ENCODE data around the gene PTPRR.
A peak's percentile ranks its signal among the peaks of the same experiment; 100 is the strongest.
"Not testable (repeated sequence)": the region's sequence is repeated elsewhere in the genome, so short reads cannot be mapped to it uniquely, and the experiment has no call there.

PTPRR gene

DNA sequence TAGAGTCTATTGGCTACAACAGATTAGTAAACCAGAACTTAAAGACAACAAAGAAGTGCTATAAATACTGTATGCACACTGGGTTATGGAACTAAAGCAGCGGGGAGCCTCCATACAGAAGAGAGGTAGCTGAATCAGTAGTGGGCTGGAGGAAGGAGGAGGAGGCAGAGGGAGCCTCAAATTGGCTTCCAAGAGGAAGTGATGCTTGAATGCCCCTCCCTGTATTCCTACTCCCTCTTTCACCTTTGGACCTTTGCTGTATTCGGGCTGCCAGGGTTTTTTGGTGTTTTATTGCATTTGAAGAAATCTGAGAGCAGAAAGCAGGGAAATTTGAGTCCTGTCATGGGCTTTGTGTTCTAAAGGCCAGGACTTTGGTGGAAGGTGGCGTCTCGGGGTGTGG, 179.3 kb downstream of the PTPRR start:
- DNase-seq = no peak

DNA sequence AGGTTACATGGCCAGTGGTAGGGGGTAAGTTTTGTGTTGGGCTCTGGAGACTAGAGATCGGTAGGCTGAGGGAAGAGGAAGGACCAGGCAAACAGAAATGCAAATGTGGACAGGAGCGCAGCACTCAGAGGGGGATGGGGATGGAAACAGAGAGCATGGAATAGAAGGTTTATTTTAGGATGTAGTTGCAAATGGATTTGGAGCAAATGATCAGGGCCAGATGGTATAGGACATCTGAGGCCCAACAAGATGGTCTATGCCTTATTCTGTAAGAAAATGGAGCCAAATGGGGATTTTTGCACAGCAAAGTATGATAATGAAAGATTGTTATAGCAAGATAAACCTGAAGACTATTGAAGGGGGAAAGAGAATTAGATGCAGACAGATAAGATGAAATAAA, 180.8 kb downstream of the PTPRR start:
- DNase-seq = no peak

DNA sequence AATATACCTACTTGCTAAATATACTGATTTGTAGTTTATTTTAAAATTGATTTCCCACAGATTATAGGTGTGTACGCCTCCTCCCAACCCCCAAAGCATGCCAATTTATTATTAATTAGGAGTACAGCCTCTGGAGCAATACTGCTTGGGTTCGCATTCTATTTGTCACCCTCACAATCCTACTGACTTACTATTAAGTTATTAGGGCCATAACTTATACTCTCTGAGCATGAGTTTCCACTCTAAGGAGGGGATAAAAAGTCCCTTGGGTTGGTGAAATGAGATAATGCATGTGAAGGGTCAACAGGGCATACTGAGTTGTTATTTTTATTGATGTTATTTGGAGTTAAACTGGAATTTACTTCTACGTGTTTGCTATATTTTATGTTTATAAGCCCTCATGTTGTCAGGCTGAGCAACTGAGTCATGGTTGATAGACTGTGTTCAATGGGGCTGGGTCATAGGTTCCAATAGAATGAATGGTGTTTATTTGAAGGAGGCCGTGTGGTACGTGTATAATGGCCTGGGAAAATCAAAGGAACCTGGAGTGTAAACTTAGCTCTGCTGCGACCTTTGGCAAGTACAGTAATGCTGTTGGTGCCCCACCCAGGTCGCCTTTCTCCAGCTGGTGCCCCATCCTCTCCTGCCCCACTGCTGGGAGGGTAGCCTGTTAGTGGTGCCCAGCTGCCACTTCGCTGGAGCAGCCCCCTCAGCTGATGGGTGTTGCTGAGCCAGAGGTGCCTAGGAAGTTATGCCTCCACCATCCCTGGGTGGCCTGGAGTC, 184.0 kb downstream of the PTPRR start:
- DNase-seq = no peak

DNA sequence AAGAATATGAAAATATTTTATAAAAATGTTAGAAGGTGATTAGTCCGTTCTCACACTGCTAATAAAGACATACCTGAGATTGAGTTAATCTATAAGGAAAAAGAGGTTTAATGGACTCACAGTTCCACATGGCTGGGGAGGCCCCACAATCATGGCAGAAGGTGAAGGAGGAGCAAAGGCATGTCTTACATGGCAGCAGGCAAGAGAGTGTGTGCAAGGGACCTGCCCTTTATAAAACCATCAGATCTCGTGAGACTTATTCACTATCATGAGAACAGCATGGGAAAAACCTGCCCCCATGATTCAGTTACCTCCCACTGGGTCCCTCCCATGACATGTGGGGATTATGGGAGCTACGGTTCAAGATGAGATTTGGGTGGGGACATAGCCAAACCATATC, 185.3 kb downstream of the PTPRR start:
- not testable (repeated sequence) for DNase-seq

DNA sequence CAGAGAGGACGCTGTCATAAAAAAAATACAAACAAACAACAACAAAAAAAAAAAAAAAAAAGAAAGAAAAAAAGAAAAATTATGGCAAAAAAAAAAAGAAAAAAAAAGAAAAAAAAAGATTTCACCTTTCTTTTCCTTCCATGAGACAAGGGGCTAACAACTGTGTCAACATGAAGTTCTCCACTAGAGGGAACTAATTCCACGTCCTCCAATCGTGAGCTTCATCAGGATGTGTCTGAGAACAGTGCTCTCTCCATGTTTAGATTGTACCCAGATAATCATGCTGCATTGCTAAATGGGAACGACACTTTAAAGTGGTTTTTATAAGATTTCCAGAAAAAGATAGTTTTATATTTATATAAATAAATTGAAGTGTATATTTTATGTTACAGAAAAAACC, 187.2 kb downstream of the PTPRR start:
- peak; percentile 46 for DNase-seq

DNA sequence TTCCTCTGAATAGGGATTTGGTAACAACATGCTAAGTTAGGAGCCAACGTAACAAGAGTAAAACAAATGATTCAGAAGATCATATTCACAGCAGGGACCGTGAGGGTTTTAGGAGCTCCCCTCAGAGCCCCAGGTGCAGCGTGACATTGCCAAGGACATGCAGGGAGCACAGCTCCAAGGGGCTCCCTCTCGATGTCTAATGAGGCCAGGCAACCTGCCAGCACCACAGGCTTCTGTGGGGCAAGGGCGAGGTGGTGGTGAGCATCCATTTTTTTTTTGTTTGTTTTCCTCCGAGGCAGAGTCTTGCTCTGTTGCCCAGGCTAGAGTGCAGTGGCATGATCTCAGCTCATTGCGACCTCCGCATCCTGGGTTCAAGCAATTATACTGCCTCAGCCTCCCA, 188.3 kb downstream of the PTPRR start:
- no peak for DNase-seq

DNA sequence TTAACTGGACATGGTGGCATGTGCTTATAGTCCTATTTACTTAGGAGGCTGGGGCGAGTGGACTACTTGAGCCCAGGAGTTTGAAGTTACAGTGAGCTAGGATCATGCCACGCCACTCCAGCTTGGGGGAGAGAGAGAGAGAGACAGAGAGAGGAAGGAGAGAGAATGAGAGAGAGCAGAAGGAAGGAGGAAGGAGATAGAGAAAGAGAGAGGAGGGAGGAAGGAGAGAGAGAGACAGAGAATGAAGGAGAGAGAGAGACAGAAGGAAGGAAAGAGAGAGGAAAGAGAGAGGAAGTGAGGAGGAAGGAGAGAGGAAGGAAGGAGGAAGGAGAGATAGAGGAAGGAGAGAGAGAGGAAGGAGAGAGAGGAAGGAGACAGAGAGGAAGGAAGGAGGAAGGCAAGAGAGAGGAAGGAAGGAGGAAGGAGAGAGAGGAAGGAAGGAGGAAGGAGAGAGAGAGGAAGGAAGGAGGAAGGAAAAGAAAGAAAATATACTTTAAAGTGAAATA, 189.8 kb downstream of the PTPRR start:
- no peak for DNase-seq

DNA sequence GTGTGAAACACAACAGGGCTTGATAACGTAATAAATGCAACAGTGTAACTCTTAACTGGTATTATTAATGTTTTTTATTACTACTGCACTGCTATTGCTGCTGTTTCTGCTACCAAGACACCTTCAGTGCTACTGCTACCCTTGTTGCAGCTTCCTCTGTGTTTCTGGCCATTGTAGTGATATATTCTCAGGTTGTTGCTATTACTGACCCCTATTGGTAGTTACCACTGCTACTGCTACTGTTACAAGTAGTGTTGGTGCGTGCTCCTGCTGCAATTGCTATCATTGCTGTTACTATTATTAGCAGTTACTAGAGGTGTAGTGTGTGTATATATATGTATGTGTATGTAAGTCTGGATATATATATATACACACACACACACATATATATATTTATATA, 196.1 kb downstream of the PTPRR start:
- peak; percentile 4 for DNase-seq

DNA sequence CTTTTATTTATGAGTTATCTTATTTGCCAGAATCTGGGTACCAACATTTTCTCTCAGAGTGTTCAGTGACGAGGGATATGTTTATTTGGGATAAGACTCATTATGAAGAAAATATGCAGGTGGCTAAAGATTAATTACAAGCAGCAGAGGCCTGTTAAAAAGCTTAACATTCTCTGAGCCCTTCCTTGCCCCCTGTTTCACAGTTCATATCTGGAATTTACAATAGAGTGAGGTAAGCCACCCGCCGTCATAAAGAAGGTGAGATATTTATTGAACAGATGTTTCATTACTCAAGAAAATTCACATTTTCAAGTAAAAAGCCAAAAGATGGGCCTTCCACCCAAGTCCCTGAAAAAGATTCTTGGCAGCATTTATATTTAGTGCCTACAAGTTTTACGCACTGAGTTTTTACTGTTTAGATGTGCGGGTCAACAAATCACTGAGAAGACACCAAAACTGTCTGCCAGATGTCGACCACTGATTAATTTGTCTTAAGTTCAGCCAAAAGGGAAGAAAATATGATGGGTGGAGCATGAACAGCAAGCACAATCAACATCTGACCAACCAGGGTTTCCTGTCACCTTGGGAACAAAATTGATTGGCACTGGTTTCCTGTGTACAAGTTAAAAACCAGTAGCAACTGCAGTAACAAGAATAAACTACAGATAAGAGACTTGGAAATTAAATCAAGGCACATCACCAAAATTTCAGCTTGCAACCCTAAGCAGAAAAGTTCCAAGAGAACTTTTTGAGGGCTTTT, 197.8 kb downstream of the PTPRR start:
- no peak for DNase-seq

DNA sequence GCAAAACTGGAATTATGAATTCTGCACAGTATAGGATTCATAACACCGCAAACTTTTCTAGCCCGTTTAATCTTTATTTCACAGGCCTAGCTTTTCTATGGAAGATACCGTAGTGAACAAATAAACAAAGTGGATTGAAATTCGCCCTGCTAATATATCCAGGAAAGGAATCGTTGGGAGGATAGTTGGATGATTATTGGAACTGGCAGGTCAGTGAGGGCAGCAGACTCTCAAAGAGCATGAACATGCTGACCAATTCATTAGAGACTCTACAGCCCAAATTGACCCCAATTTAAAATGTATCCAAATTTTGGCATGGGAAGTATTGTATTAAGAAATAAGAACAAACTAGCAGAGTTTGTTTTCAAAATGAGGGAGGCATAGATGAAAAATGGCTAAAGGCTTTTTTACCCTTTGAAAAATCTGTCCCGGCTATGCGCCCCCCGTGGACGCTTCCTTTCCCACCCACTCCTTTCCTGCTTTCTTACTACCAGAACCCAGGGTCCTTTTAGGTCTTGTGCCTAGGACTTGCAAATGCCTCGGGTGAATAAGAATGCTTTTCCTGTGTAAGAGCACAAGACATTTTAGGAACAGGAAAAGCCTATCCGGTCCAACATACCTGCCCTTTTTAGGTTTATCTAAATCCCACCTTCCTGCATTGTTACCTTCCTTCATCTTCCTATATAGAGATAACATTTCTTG, 198.7 kb downstream of the PTPRR start:
- DNase-seq = no peak

DNA sequence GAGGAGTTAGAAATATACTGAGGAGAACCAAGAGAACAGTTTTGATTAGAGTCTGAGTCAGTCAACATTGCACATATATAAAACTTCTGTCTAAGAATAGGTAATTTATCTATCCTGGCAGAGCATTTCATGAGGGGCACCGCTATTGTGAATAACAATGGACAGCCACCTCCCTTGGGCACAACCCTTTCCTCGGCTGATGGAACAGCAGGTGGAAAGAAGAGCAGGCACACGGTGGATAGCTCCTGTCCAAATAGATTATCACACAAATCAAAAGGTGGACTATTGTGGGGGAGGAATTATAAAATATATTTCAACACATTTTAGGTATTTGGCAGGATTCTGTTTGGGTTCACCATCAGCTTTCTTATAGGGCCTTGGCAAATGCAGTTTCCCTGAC, 199.3 kb downstream of the PTPRR start:
- no peak for DNase-seq

DNA sequence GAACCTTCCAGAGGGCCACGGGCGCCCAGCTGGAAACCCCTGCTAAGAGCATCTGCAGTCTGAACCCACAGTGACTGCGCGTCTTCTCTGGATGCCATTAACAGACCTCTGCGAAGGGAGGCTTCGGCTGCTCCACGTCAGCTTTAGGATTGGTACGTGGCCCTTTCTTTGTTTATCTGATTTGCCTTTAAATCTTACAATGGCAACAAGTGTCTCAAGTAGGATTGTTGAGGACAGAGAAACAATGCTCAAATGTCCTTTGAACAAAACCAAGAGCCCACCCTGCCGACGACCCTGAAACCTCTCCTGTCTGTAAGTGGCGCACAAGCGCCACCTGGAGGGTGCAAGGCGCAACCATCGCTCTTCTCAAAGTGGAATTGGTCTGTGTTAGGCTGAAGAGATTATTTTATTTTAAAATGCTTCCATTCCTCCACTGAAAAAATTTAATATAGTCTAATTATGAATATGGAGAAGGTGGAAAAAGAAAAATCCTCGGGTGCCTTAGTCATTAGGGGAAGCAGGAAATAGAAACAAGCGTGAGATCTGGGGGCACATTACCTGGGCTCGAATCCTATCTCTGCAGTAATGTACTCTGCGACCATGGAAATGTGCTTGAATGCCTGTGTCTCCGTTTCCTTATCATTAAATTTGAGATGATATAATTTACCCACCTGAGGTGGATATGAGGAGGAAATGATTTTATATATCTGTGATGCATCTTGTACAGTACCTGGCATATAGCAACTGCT, 200.7 kb downstream of the PTPRR start:
- peak; percentile 6 for DNase-seq

DNA sequence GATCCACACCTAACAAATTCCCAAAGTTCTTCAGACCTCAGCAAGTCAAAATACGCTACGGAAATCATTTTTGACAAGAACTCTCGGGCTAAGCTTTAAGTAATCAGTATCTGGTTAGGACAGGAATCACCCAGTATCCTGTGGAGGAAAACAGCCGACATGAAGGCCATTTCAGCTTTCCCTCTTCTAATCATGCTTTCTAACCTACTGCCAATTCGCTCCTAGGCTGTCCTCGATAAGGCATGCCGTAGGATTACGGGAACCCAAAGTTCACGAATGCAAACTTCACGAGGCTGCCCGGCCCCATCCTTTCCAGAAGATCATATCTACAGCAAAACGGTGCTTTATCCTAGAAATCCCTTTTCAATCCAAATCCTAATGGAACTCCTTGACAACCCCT, 201.5 kb downstream of the PTPRR start:
- DNase-seq = no peak

DNA sequence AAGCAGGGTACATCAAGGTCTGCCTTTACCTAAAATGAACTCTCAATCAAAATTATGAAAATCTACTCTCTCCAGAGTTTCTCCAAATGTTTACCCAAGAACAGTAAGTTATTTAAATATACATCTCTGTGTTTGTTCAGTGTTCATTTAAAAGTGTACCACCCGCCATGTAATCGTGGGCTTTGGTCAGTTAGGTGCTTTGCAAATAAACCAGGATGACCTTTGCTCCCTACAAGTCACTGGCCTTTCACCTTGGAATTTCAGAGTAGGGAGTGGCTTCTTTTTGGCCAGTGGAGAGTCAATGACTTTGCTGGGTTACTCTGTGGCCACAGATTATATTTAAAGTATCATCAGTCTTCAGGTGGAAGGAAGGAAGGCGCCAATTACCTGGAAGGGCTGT, 208.7 kb downstream of the PTPRR start:
- no peak for DNase-seq

DNA sequence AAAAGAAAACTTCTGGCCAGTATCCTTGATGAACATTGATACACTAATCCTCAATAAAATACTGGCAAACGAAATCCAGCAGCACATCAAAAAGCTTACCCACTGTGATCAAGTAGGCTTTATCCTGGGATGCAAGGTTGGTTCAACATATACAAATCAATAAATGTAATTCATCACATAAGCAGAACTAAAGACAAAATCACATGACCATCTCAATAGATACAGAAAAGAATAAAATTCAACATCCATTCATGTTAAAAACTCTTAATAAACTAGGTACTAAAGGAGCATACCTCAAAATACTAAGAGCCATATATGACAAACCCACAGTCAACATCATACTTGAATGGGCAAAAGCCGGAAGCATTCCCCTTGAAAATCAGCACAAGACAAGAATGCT, 211.5 kb downstream of the PTPRR start:
- no peak for DNase-seq

DNA sequence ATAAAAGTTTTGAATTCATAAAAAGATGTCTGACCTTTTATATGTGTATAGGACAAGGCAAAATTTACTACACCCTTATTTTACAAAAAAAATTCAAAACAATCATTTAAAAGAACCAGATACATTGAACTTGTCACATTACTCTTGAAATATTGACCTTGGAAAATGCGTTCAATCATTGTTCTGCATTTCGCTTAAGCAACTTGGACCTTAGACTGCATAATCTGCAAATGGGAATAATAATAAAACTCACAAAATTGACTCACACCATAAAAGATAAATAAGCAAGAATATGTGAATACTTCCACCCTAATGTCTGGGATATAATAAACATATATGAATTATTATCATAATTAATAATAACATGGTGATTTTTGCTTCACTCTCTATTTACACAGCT, 213.9 kb downstream of the PTPRR start:
- no peak for DNase-seq

DNA sequence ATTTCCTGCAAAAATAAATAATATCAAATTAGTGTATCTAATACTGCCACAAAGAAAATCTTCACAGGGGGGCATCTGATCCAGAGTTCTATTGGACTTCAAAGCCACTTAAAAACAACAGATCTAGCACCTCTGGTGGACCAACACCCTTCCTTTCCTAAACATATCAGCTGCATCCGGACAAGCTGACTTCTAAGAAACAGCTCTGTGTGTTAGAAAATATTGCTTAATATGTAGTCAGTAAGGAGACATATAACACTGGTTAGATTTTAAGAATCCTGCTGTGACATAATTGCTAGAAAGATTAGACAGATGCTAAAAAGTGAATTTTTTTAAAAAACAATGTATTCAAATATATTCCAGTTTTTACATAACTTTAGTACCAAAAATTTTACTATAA, 222.2 kb downstream of the PTPRR start:
- DNase-seq = no peak

DNA sequence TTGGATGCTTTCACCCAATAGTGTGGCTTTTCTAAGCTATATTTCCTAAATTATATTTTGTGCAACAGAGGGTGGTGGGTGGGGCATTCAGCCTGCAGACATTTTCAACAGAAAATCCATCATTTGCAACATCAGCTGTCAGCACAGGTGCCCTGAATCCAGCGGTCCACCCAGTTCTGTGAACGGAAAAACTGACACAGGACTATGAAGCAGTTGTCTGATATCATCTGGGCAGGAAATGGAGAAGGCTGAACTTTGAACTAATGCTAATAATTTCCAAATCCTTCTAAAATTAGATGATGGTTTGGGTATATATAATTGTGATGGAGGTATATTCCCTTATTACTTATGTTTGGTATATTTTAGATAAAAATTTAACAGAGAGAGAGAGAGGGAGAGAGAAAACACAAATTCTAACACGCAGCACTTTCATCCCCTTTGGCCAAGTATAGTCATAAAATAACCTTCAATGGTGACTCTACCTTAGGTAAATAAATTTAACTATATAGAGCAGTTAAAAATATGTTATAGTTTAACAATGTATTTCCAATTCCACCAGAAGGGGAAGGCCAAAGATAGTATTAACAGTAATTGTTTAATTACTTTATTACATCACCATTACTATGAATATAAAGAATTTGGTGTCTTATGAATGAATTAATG, 225.0 kb downstream of the PTPRR start:
- DNase-seq = no peak

DNA sequence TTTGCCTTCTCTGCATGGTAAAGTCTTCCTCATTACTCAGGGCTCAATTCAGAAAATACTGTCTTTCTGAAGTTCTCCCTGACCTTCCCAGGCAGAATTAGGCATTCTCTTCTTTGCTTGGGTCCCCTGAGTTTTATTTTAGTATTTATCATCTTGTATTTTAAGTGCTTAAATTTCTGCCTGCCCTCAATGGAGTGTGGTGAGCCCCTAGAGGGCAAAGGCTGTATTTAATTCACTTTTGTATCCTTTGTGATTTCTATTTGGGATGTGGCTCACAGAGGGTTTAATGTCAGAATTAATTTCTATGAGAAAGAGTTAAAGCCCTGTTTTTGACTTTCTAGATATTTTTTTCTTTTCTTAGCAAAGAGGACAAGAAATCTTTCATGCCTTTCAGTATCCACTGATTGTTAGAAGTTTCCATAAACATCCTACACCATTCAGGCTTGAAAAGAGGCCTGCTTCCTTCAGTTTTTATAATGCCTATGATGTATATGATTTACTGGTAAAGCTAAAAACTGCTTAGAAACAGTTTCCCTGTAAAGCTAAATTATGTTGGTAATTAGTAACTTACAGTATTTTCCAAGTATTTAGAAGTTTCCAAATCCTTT, 227.8 kb downstream of the PTPRR start:
- peak; percentile 1 for DNase-seq

DNA sequence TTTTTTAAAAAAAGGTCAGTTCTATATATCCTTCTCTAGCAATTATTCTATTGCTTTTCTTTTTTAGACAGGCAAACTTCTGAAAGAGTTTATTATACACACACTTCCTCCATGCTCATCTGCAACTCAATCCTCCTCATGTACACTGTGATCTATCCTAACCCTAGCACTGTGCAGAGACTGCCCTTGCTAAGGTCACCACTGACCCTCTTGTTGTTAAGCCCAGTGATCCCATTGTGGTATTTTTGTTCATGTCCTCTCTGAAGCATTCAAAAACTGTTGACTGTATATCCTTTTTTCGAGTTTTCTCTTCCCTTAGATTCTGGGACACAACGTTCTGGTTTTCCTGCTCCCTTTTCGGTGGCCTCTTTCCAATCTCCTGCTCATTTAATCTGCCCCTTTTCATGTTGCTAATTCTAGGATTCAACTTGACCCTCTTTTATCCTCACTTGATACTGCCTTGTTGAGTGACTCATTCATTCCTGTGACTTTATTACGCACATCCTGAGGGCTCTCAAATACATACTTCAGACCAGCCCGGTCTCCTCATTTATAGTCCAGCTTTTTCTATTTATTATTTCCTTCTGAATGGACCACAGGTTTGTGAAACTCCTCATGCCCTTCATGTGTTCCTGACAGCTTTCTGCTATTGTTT, 229.4 kb downstream of the PTPRR start:
- DNase-seq = no peak

DNA sequence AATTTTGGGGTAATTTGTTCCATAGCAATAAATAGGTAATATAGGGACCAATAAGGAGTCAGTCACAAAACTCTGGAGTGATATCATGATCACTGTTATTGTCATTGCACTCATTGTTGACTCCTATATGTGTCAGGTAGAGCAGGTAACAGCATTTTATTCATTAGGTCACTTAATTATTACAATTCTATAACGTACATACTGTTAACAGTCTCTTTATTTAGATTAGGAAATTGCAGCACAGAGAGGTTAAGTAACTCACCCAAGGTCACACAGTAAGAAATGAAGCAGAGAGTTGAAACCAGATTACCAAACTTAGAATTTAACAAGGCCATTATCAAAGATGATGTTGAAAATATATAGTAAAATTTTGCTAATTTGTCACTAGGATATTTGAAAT, 233.6 kb downstream of the PTPRR start:
- DNase-seq = no peak

Data from kidney glomerular epithelial cell (primary cell).